ENCODE data around the gene CYBRD1. TPM values are rescaled to one million over a fixed set of nuclear protein-coding genes. Genes with fewer than 3 reads are reported as not detected.

The CYBRD1 gene
- polyA plus RNA-seq, 1 donor (not counting 4 experiments of a cell fraction or from before 2014, with no cell fraction given), result 72.7 TPM

DNA sequence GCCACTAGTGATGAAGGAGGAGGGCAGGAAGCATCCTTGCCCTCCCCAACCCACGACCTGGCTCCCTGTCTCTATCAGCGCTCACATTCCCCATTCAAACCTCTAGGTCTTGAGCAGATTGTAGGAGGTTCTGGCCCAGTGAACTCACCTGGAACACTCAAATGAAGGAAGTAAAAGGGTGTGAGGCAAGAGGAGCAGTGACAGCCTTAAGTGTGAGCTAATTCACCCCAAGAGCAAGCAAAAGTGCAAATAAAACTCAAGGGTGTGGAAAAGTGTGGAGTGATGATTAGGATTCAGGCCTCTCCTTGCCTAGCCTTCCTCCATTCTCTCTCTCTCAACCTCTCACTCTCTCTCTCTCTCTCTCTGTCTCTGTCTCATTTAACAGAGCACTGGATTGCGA lies 41.0 kb downstream of the CYBRD1 start:
- dilution Hi-C loops (cut with MboI; ENCODE audit: extremely low pct_ligation_motif_present, low sequenced_read_pairs), result no loop called here
- H3K79me2 ChIP-seq (ENCODE audit: control insufficient read depth, insufficient read depth, low read length), result no peaks in the 10 kb centered on the region
- H3K4me2 ChIP-seq (ENCODE audit: control insufficient read depth, extremely low read depth, insufficient read depth, low read depth, low read length), result no peak overlapping the region
- H3K9ac ChIP-seq (ENCODE audit: control insufficient read depth, extremely low read depth, insufficient read depth, low read length), result no peak overlapping the region
- DNase-seq (ENCODE audit: low read depth, low spot score), result no peak
- no peaks in the 10 kb centered on the region for H4K20me1 ChIP-seq (ENCODE audit: control insufficient read depth, extremely low read depth, insufficient read depth, low read length)
- H3K27ac ChIP-seq (ENCODE audit: control insufficient read depth, insufficient read depth, low read length), result no peak overlapping the region
- FAIRE-seq, result no peak
- no peaks in the 10 kb centered on the region for H3K27me3 ChIP-seq (ENCODE audit: control insufficient read depth, extremely low read depth, insufficient read depth, low read length)
- H3K36me3 ChIP-seq (ENCODE audit: control insufficient read depth in 2 of 2, extremely low read depth in 1 of 2, insufficient read depth in 2 of 2, low read length in 2 of 2), result no peaks in the 10 kb centered on the region
- TF ChIP-seq CTCF (optimal IDR thresholded peaks at IDR 0.05 in 1 of 3, IDR thresholded peaks at IDR 0.05 in 1 of 3, conservative IDR thresholded peaks at IDR 0.05 in 1 of 3; ENCODE audit: extremely low read depth in 1 of 3, insufficient read depth in 2 of 3, low read length in 3 of 3) (no peak), EZH2 (IDR thresholded peaks at IDR 0.05; ENCODE audit: low read length) (no peak)
- no peak overlapping the region for H3K4me3 ChIP-seq (ENCODE audit: control insufficient read depth in 2 of 3, extremely low read depth in 1 of 3, insufficient read depth in 2 of 3, low read depth in 1 of 3, low read length in 3 of 3)
- H3K4me1 ChIP-seq (ENCODE audit: control insufficient read depth, extremely low read depth, insufficient read depth, low read length), result no peaks in the 10 kb centered on the region
- no peak overlapping the region for H2AFZ ChIP-seq (ENCODE audit: control insufficient read depth, low read length)
- no peaks in the 10 kb centered on the region for H3K9me1 ChIP-seq (ENCODE audit: control insufficient read depth, extremely low read depth, insufficient read depth, low read length)
- no peaks in the 10 kb centered on the region for H3K9me3 ChIP-seq (ENCODE audit: control insufficient read depth, low read depth, low read length)

GRCh38 chr2:171564463-171564862 lies 42.2 kb downstream of the CYBRD1 start:
- no peaks in the 10 kb centered on the region for H3K36me3 ChIP-seq (ENCODE audit: control insufficient read depth in 2 of 2, extremely low read depth in 1 of 2, insufficient read depth in 2 of 2, low read length in 2 of 2)
- H3K9ac ChIP-seq (ENCODE audit: control insufficient read depth, extremely low read depth, insufficient read depth, low read length), result no peak overlapping the region
- no peaks in the 10 kb centered on the region for H3K9me3 ChIP-seq (ENCODE audit: control insufficient read depth, low read depth, low read length)
- H2AFZ ChIP-seq (ENCODE audit: control insufficient read depth, low read length), result no peak overlapping the region
- H3K4me1 ChIP-seq (ENCODE audit: control insufficient read depth, extremely low read depth, insufficient read depth, low read length), result no peaks in the 10 kb centered on the region
- H3K27me3 ChIP-seq (ENCODE audit: control insufficient read depth, extremely low read depth, insufficient read depth, low read length), result no peaks in the 10 kb centered on the region
- no peaks in the 10 kb centered on the region for H4K20me1 ChIP-seq (ENCODE audit: control insufficient read depth, extremely low read depth, insufficient read depth, low read length)
- no peak for TF ChIP-seq EZH2 (IDR thresholded peaks at IDR 0.05; ENCODE audit: low read length)
- no peak for TF ChIP-seq CTCF (optimal IDR thresholded peaks at IDR 0.05 in 1 of 3, IDR thresholded peaks at IDR 0.05 in 1 of 3, conservative IDR thresholded peaks at IDR 0.05 in 1 of 3; ENCODE audit: extremely low read depth in 1 of 3, insufficient read depth in 2 of 3, low read length in 3 of 3)
- DNase-seq (ENCODE audit: low read depth, low spot score), result no peak
- H3K27ac ChIP-seq (ENCODE audit: control insufficient read depth, insufficient read depth, low read length), result no peak overlapping the region
- dilution Hi-C loops (cut with MboI; ENCODE audit: extremely low pct_ligation_motif_present, low sequenced_read_pairs), result no loop called here
- FAIRE-seq, result no peak
- no peak overlapping the region for H3K4me2 ChIP-seq (ENCODE audit: control insufficient read depth, extremely low read depth, insufficient read depth, low read depth, low read length)
- no peak overlapping the region for H3K4me3 ChIP-seq (ENCODE audit: control insufficient read depth in 2 of 3, extremely low read depth in 1 of 3, insufficient read depth in 2 of 3, low read depth in 1 of 3, low read length in 3 of 3)
- no peaks in the 10 kb centered on the region for H3K79me2 ChIP-seq (ENCODE audit: control insufficient read depth, insufficient read depth, low read length)
- H3K9me1 ChIP-seq (ENCODE audit: control insufficient read depth, extremely low read depth, insufficient read depth, low read length), result no peaks in the 10 kb centered on the region
